Osteocyte (in vitro differentiated cells): ENCODE measurements around the gene NPEPL1. TPM values are rescaled to one million over a fixed set of nuclear protein-coding genes. Genes with fewer than 3 reads are reported as not detected.
A peak's percentile ranks its signal among the peaks of the same experiment; 100 is the strongest.

Experiments
- DNase-seq: peaks from one replicate; pipeline ENCODE4 v3.0.0; 2021; ENCODE audit warnings: mixed read lengths; ENCODE audit not compliant: unreplicated experiment; ENCODE audit errors: extremely low spot score
- H3K27ac Mint-ChIP-seq: one replicate; pipeline ENCODE4 v1.8.0; 2021; ENCODE audit warnings: mild to moderate bottlenecking, mixed read lengths; ENCODE audit not compliant: unreplicated experiment
- H3K27me3 Mint-ChIP-seq: one replicate; pipeline ENCODE4 v1.8.0; 2021; ENCODE audit warnings: mixed read lengths; ENCODE audit not compliant: unreplicated experiment
- H3K36me3 Mint-ChIP-seq: one replicate; pipeline ENCODE4 v1.8.0; 2021; ENCODE audit warnings: mixed read lengths; ENCODE audit not compliant: unreplicated experiment
- H3K4me1 Mint-ChIP-seq: one replicate; pipeline ENCODE4 v1.8.0; 2021; ENCODE audit warnings: mixed read lengths; ENCODE audit not compliant: unreplicated experiment
- H3K4me3 Mint-ChIP-seq: one replicate; pipeline ENCODE4 v1.8.0; 2021; ENCODE audit warnings: mild to moderate bottlenecking, moderate library complexity, mixed read lengths; ENCODE audit not compliant: unreplicated experiment
- H3K9me3 Mint-ChIP-seq: one replicate; pipeline ENCODE4 v1.8.0; 2021; ENCODE audit warnings: mixed read lengths; ENCODE audit not compliant: unreplicated experiment
- CTCF ChIP-seq: fragments of 200-600 bp; sonication (generic); IDR thresholded peaks from 2 replicates; pipeline ENCODE4 v1.5.0; 2021; ENCODE audit warnings: antibody characterized with exemption, mild to moderate bottlenecking, moderate library complexity
- total RNA-seq: library from RNA; stranded (reverse); gene quantifications from 2 replicates; pipeline ENCODE4 v1.2.1, GENCODE V29; 2021

NPEPL1 gene
- total RNA-seq, 1 donor from 2014 or later = 13.6 TPM

- H3K9me3 Mint-ChIP-seq = no peaks in the 10 kb centered on the region
- H3K4me1 Mint-ChIP-seq = peaks cover 43% of the 10 kb centered on the region
These were observed 33.8 kb upstream of the NPEPL1 start for GRCh38 chr20:58658760-58659159.

GRCh38 chr20:58659841-58660240 lies 32.8 kb upstream of the NPEPL1 start:
- no peaks in the 10 kb centered on the region for H3K9me3 Mint-ChIP-seq
- no peak overlapping the region for H3K27ac Mint-ChIP-seq
- peaks cover 22% of the 10 kb centered on the region for H3K36me3 Mint-ChIP-seq
- TF ChIP-seq CTCF = no peak
- no peaks in the 10 kb centered on the region for H3K27me3 Mint-ChIP-seq
- H3K4me1 Mint-ChIP-seq = peaks cover 42% of the 10 kb centered on the region
- no peak overlapping the region for H3K4me3 Mint-ChIP-seq
- DNase-seq = no peak

More at GRCh38 chr20:58658760-58659159, 33.8 kb upstream of the NPEPL1 start:
- Mint-ChIP-seq H3K36me3 (peaks cover 22% of the 10 kb centered on the region), H3K27me3 (no peaks in the 10 kb centered on the region), H3K27ac (peak overlapping the region; percentile 2), H3K4me3 (no peak overlapping the region)
- TF ChIP-seq CTCF = no peak
- DNase-seq = no peak

GRCh38 chr20:58660855-58661597 lies 31.6 kb upstream of the NPEPL1 start:
- no peak overlapping the region for H3K4me3 Mint-ChIP-seq
- peaks cover 22% of the 10 kb centered on the region for H3K36me3 Mint-ChIP-seq
- H3K9me3 Mint-ChIP-seq = no peaks in the 10 kb centered on the region
- H3K27ac Mint-ChIP-seq = no peak overlapping the region
- peaks cover 33% of the 10 kb centered on the region for H3K4me1 Mint-ChIP-seq
- no peak for TF ChIP-seq CTCF
- peak; percentile 75 for DNase-seq
- no peaks in the 10 kb centered on the region for H3K27me3 Mint-ChIP-seq

- DNase-seq = peak; percentile 53
- no peaks in the 10 kb centered on the region for H3K27me3 Mint-ChIP-seq
- H3K36me3 Mint-ChIP-seq = peaks cover 27% of the 10 kb centered on the region
- H3K9me3 Mint-ChIP-seq = no peaks in the 10 kb centered on the region
- peak overlapping the region; percentile 32 for H3K27ac Mint-ChIP-seq
- H3K4me1 Mint-ChIP-seq = peaks cover 25% of the 10 kb centered on the region
- TF ChIP-seq CTCF = no peak
- H3K4me3 Mint-ChIP-seq = no peak overlapping the region
These were observed 30.8 kb upstream of the NPEPL1 start for GRCh38 chr20:58661598-58662473.

GRCh38 chr20:58664331-58664730 lies 28.3 kb upstream of the NPEPL1 start:
- no peaks in the 10 kb centered on the region for H3K27me3 Mint-ChIP-seq
- no peaks in the 10 kb centered on the region for H3K9me3 Mint-ChIP-seq
- no peak for TF ChIP-seq CTCF
- peaks cover 34% of the 10 kb centered on the region for H3K36me3 Mint-ChIP-seq
- no peak for DNase-seq
- H3K27ac Mint-ChIP-seq = no peak overlapping the region
- no peak overlapping the region for H3K4me3 Mint-ChIP-seq
- peaks cover 3% of the 10 kb centered on the region for H3K4me1 Mint-ChIP-seq
